DND-41 (cell line): ENCODE data around the gene CACNA1F.

Experiments
- EZH2 ChIP-seq: IDR thresholded peaks from 3 replicates; pipeline ENCODE4 v1.6.1; 2012; ENCODE audit warnings: borderline replicate concordance, low read depth, mild to moderate bottlenecking, moderate library complexity, low read length, inconsistent platforms; ENCODE audit not compliant: severe bottlenecking
- TF ChIP-seq, protein P1 (sequence below): IDR thresholded peaks from 2 replicates; pipeline ENCODE4 v1.5.1; 2012; ENCODE audit warnings: borderline replicate concordance, low read length, moderate library complexity, mild to moderate bottlenecking; ENCODE audit not compliant: poor library complexity, severe bottlenecking; ENCODE audit errors: extremely low read depth

DNA sequence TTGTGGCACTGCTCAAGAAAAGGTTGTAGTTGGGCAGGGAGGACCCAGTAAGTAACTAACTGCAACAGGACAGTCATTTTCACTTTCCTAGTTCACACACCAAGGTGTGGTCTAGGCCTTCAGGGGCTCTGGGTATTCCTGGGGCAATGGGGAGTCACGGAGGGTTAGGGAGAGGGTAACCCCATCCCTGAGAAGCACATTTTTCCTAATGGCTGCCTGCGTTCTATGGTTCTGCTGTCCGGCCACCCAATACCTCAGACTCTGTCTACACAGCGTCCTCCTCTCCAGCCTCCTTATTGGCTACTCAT lies 35.5 kb upstream of the CACNA1F start:
- TF ChIP-seq, protein P1, sequence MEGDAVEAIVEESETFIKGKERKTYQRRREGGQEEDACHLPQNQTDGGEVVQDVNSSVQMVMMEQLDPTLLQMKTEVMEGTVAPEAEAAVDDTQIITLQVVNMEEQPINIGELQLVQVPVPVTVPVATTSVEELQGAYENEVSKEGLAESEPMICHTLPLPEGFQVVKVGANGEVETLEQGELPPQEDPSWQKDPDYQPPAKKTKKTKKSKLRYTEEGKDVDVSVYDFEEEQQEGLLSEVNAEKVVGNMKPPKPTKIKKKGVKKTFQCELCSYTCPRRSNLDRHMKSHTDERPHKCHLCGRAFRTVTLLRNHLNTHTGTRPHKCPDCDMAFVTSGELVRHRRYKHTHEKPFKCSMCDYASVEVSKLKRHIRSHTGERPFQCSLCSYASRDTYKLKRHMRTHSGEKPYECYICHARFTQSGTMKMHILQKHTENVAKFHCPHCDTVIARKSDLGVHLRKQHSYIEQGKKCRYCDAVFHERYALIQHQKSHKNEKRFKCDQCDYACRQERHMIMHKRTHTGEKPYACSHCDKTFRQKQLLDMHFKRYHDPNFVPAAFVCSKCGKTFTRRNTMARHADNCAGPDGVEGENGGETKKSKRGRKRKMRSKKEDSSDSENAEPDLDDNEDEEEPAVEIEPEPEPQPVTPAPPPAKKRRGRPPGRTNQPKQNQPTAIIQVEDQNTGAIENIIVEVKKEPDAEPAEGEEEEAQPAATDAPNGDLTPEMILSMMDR: no peak
- no peak for TF ChIP-seq EZH2
